ENCODE results near the gene MEX3B. TPM values are rescaled to one million over a fixed set of nuclear protein-coding genes. Genes with fewer than 3 reads are reported as not detected.

Gene MEX3B
- total RNA-seq, 1 donor from 2014 or later: 18.7 TPM

- Mint-ChIP-seq H3K27me3 (ENCODE audit: low read depth, unreplicated experiment) (peaks cover 30% of the 10 kb centered on the region), H3K9me3 (ENCODE audit: unreplicated experiment) (no peaks in the 10 kb centered on the region), H3K36me3 (ENCODE audit: low read depth, unreplicated experiment) (no peaks in the 10 kb centered on the region), H3K4me3 (ENCODE audit: unreplicated experiment) (no peak overlapping the region), H3K4me1 (ENCODE audit: low read depth, unreplicated experiment) (no peaks in the 10 kb centered on the region), H3K27ac (ENCODE audit: unreplicated experiment) (no peak overlapping the region)
- Histone ChIP-seq H2AFZ (ENCODE audit: low read depth, low read length) (no peak overlapping the region), H3K27me3 (ENCODE audit: insufficient read depth, low read length) (peaks cover 6% of the 10 kb centered on the region), H3K9ac (ENCODE audit: low read length) (no peak overlapping the region), H3K4me3 (ENCODE audit: insufficient read depth, low read depth, low read length) (no peak overlapping the region), H3K4me2 (ENCODE audit: low read length) (no peak overlapping the region), H3K36me3 (ENCODE audit: insufficient read depth, low read length) (no peaks in the 10 kb centered on the region), H3K79me2 (ENCODE audit: insufficient read depth, low read length) (no peaks in the 10 kb centered on the region), H4K20me1 (ENCODE audit: insufficient read depth, low read length) (no peaks in the 10 kb centered on the region), H3K9me3 (ENCODE audit: insufficient read depth, low read depth, low read length) (no peaks in the 10 kb centered on the region), H3K4me1 (ENCODE audit: insufficient read depth, low read length) (no peaks in the 10 kb centered on the region), H3K27ac (ENCODE audit: low read depth, low read length) (no peak overlapping the region)
- no peak for DNase-seq (ENCODE audit: low read depth)
- no peak for FAIRE-seq
- TF ChIP-seq CTCF (IDR thresholded peaks at IDR 0.05; ENCODE audit: insufficient read depth, low read depth, low read length) (no peak), EZH2 (IDR thresholded peaks at IDR 0.05; ENCODE audit: insufficient read depth, low read length) (no peak)
Measured at GRCh38 chr15:82074610-82075009, 28.8 kb upstream of the MEX3B start.

- Histone ChIP-seq H2AFZ (ENCODE audit: low read depth, low read length) (no peak overlapping the region), H3K9ac (ENCODE audit: low read length) (no peak overlapping the region), H3K4me3 (ENCODE audit: insufficient read depth, low read depth, low read length) (no peak overlapping the region), H3K36me3 (ENCODE audit: insufficient read depth, low read length) (no peaks in the 10 kb centered on the region), H3K9me3 (ENCODE audit: insufficient read depth, low read depth, low read length) (no peaks in the 10 kb centered on the region), H3K4me2 (ENCODE audit: low read length) (no peak overlapping the region), H3K27me3 (ENCODE audit: insufficient read depth, low read length) (peaks cover 2% of the 10 kb centered on the region), H3K27ac (ENCODE audit: low read depth, low read length) (no peak overlapping the region), H3K4me1 (ENCODE audit: insufficient read depth, low read length) (no peaks in the 10 kb centered on the region), H3K79me2 (ENCODE audit: insufficient read depth, low read length) (no peaks in the 10 kb centered on the region), H4K20me1 (ENCODE audit: insufficient read depth, low read length) (no peaks in the 10 kb centered on the region)
- Mint-ChIP-seq H3K4me1 (ENCODE audit: low read depth, unreplicated experiment) (no peaks in the 10 kb centered on the region), H3K36me3 (ENCODE audit: low read depth, unreplicated experiment) (no peaks in the 10 kb centered on the region), H3K4me3 (ENCODE audit: unreplicated experiment) (no peak overlapping the region), H3K27ac (ENCODE audit: unreplicated experiment) (no peak overlapping the region), H3K27me3 (ENCODE audit: low read depth, unreplicated experiment) (peaks cover 27% of the 10 kb centered on the region), H3K9me3 (ENCODE audit: unreplicated experiment) (no peaks in the 10 kb centered on the region)
- TF ChIP-seq CTCF (IDR thresholded peaks at IDR 0.05; ENCODE audit: insufficient read depth, low read depth, low read length) (no peak), EZH2 (IDR thresholded peaks at IDR 0.05; ENCODE audit: insufficient read depth, low read length) (no peak)
- DNase-seq (ENCODE audit: low read depth): no peak
- no peak for FAIRE-seq
Measured at GRCh38 chr15:82072926-82073537, 27.2 kb upstream of the MEX3B start.

GRCh38 chr15:82066455-82066854 is 20.6 kb upstream of the MEX3B start:
- Histone ChIP-seq H3K4me3 (ENCODE audit: insufficient read depth, low read depth, low read length) (no peak overlapping the region), H3K9ac (ENCODE audit: low read length) (no peak overlapping the region), H2AFZ (ENCODE audit: low read depth, low read length) (no peak overlapping the region), H3K4me1 (ENCODE audit: insufficient read depth, low read length) (no peaks in the 10 kb centered on the region), H4K20me1 (ENCODE audit: insufficient read depth, low read length) (no peaks in the 10 kb centered on the region), H3K79me2 (ENCODE audit: insufficient read depth, low read length) (no peaks in the 10 kb centered on the region), H3K27me3 (ENCODE audit: insufficient read depth, low read length) (peaks cover 13% of the 10 kb centered on the region), H3K9me3 (ENCODE audit: insufficient read depth, low read depth, low read length) (no peaks in the 10 kb centered on the region), H3K36me3 (ENCODE audit: insufficient read depth, low read length) (no peaks in the 10 kb centered on the region), H3K4me2 (ENCODE audit: low read length) (no peak overlapping the region), H3K27ac (ENCODE audit: low read depth, low read length) (no peak overlapping the region)
- DNase-seq (ENCODE audit: low read depth) (no peak), FAIRE-seq (no peak)
- H3K4me3 Mint-ChIP-seq (ENCODE audit: unreplicated experiment): no peak overlapping the region
- no peak overlapping the region for H3K27ac Mint-ChIP-seq (ENCODE audit: unreplicated experiment)
- no peaks in the 10 kb centered on the region for H3K4me1 Mint-ChIP-seq (ENCODE audit: low read depth, unreplicated experiment)
- no peaks in the 10 kb centered on the region for H3K36me3 Mint-ChIP-seq (ENCODE audit: low read depth, unreplicated experiment)
- H3K9me3 Mint-ChIP-seq (ENCODE audit: unreplicated experiment): peaks cover 7% of the 10 kb centered on the region
- TF ChIP-seq CTCF (IDR thresholded peaks at IDR 0.05; ENCODE audit: insufficient read depth, low read depth, low read length) (no peak), EZH2 (IDR thresholded peaks at IDR 0.05; ENCODE audit: insufficient read depth, low read length) (no peak)
- H3K27me3 Mint-ChIP-seq (ENCODE audit: low read depth, unreplicated experiment): peaks cover 24% of the 10 kb centered on the region

Data from astrocyte (in vitro differentiated cells and primary cell).